CD4-positive, alpha-beta T cell treated with Interleukin-1 beta for 1 hour (primary cell): ENCODE data around the gene RETREG2.

Source experiments
- DNase-seq, 2 donors: peaks; one replicate each; pipeline ENCODE4 v3.0.0-alpha.2; 2020 to 2022

RETREG2 gene

GRCh38 chr2:219177552-219178376 lies at the start of gene RETREG2:
Gene RETREG2 (plus strand): TSS chr2:219178275. CDS start chr2:219178353, 78 bp downstream.
- DNase-seq, result peak; percentile 87 to 92

GRCh38 chr2:219128396-219128795 lies 49.7 kb upstream of the RETREG2 start:
- no peak for DNase-seq

- DNase-seq, result no peak
Measured at GRCh38 chr2:219129589-219129988, 48.5 kb upstream of the RETREG2 start.

GRCh38 chr2:219131327-219131726 lies 46.7 kb upstream of the RETREG2 start:
- no peak for DNase-seq

- no peak for DNase-seq
Measured at GRCh38 chr2:219131744-219132143, 46.3 kb upstream of the RETREG2 start.

- no peak for DNase-seq
Measured at GRCh38 chr2:219133976-219134375, 44.1 kb upstream of the RETREG2 start.

GRCh38 chr2:219140722-219141121 lies 37.4 kb upstream of the RETREG2 start:
- DNase-seq, result no peak

- no peak for DNase-seq
Measured at GRCh38 chr2:219142329-219142728, 35.7 kb upstream of the RETREG2 start.

- no peak for DNase-seq
Measured at GRCh38 chr2:219149667-219150066, 28.4 kb upstream of the RETREG2 start.

GRCh38 chr2:219155054-219155644 lies 22.9 kb upstream of the RETREG2 start:
- DNase-seq, result peak; percentile 17 to 73

- no peak for DNase-seq
Measured at GRCh38 chr2:219157396-219157795, 20.7 kb upstream of the RETREG2 start.

- DNase-seq, result no peak
Measured at GRCh38 chr2:219158025-219158424, 20.1 kb upstream of the RETREG2 start.

GRCh38 chr2:219158586-219158985 lies 19.5 kb upstream of the RETREG2 start:
- DNase-seq, result no peak

GRCh38 chr2:219159771-219160185 lies 18.3 kb upstream of the RETREG2 start:
- DNase-seq, result no peak

- DNase-seq, result peak; percentile 92 to 94
Measured at GRCh38 chr2:219160186-219161017, 17.7 kb upstream of the RETREG2 start, which contains the start of gene NHEJ1. Gene NHEJ1 (minus strand): TSS chr2:219160815. CDS start chr2:219158362, 2,453 bp downstream.

- DNase-seq, result no peak
Measured at GRCh38 chr2:219161097-219161496, 17.0 kb upstream of the RETREG2 start.

GRCh38 chr2:219163156-219163555 lies 14.9 kb upstream of the RETREG2 start:
- DNase-seq, result no peak

- DNase-seq, result no peak
Measured at GRCh38 chr2:219165058-219165911, 12.8 kb upstream of the RETREG2 start.

GRCh38 chr2:219167997-219168396 lies 10.1 kb upstream of the RETREG2 start:
- no peak for DNase-seq

- DNase-seq, result no peak
Measured at GRCh38 chr2:219168526-219168925, 9.5 kb upstream of the RETREG2 start.

- DNase-seq, result no peak
Measured at GRCh38 chr2:219168932-219169331, 9.1 kb upstream of the RETREG2 start.

- no peak for DNase-seq
Measured at GRCh38 chr2:219169930-219170654, 8.0 kb upstream of the RETREG2 start, which contains the start of gene SLC23A3. Gene SLC23A3 (minus strand): TSS chr2:219170029. CDS start chr2:219169984, 45 bp downstream.
